HepG2 (cell line): Measurements from ENCODE around the gene SERTAD2. TPM values are rescaled to one million over a fixed set of nuclear protein-coding genes. Genes with fewer than 3 reads are reported as not detected.

ENCODE experiments used
- ATAC-seq: fragments of 200-7000 bp; cut with Tn5 transposase; 3 replicates; pipeline ENCODE4 v1.9.1; 2020; ENCODE audit warnings: mild to moderate bottlenecking, moderate library complexity
- BruUV-seq: library from RNA; stranded (reverse); fragments of 400-500 nt; replicated peaks from 2 replicates; lab custom pipeline; 2021; lab: Mats Ljungman, UMichigan
- CTCF ChIA-PET: fragments of 300-600 bp; formaldehyde crosslinking; extraction: SDS; loops from one replicate; lab custom pipeline; 2021; ENCODE audit warnings: low total read pairs, inconsistent platforms, low intra/inter-chr PET ratio; lab: Yijun Ruan, JAX
- POLR2A ChIA-PET: fragments of 350-600 bp; sonication (Branson Sonifier 250); formaldehyde crosslinking; loops from one replicate; lab custom pipeline; 2020; ENCODE audit warnings: antibody characterized with exemption, inconsistent platforms; lab: Yijun Ruan, JAX
- DNase-seq: peaks from one replicate; pipeline ENCODE4 v3.0.0-alpha.2; 2015; ENCODE audit warnings: low spot score
- FAIRE-seq: peaks from 3 replicates; lab custom pipeline; 2011; peaks lifted over from hg19 to GRCh38; lab: Jason Lieb, UNC
- H2AFZ ChIP-seq: one replicate; pipeline ENCODE4 v1.6.1; 2011; ENCODE audit warnings: low read length, inconsistent platforms
- H3K27ac ChIP-seq: fragments of 300-600 bp; 3 replicates; pipeline ENCODE4 v1.8.0; 2011; ENCODE audit warnings: mixed run types, mild to moderate bottlenecking, mixed read lengths, low read length, inconsistent platforms; ENCODE audit not compliant: insufficient read depth; ENCODE audit errors: extremely low read length
- H3K27me3 ChIP-seq, 2 experiments: fragments of 200-600 bp in 1 of 2; 2 replicates in 1 of 2; 3 replicates in 1 of 2; pipeline versions ENCODE4 v1.6.0 to v1.8.0; 2011; ENCODE audit warnings: low read length in 2 of 2, mild to moderate bottlenecking in 2 of 2, moderate library complexity in 2 of 2, inconsistent platforms in 1 of 2; ENCODE audit not compliant: insufficient read depth in 2 of 2, control insufficient read depth in 1 of 2
- H3K36me3 ChIP-seq, 2 experiments: fragments of 200-600 bp in 1 of 2; replicated peaks in 1 of 2; 2 replicates in 1 of 2; 3 replicates in 1 of 2; pipeline versions ENCODE4 v1.5.1 to v1.8.0; 2011; ENCODE audit warnings: low read length in 2 of 2, inconsistent platforms in 1 of 2; ENCODE audit not compliant: insufficient read depth in 2 of 2, control insufficient read depth in 1 of 2
- H3K4me1 ChIP-seq: 2 replicates; pipeline ENCODE4 v1.5.1; 2012; ENCODE audit warnings: low read length, inconsistent platforms; ENCODE audit not compliant: insufficient read depth
- H3K4me2 ChIP-seq: 2 replicates; pipeline ENCODE4 v1.6.0; 2011; ENCODE audit warnings: low read depth, low read length, inconsistent platforms
- H3K4me3 ChIP-seq, 3 experiments: fragments of 200-600 bp in 1 of 3; sonication (generic), shearing (Covaris generic) in 1 of 3; replicated peaks in 1 of 3; 2 replicates each; pipeline ENCODE4 v1.5.1; 2011 to 2016; ENCODE audit warnings: low read length in 3 of 3, inconsistent platforms in 2 of 3, low read depth in 2 of 3, mild to moderate bottlenecking in 2 of 3, control low read depth in 1 of 3, mixed read lengths in 1 of 3; ENCODE audit not compliant: insufficient read depth in 1 of 3
- H3K79me2 ChIP-seq: one replicate; pipeline ENCODE4 v1.6.1; 2011; ENCODE audit warnings: low read length, inconsistent platforms; ENCODE audit not compliant: insufficient read depth
- H3K9ac ChIP-seq: 2 replicates; pipeline ENCODE4 v1.6.0; 2011; ENCODE audit warnings: mild to moderate bottlenecking, low read depth, low read length, inconsistent platforms; ENCODE audit not compliant: insufficient read depth
- H3K9me3 ChIP-seq: 2 replicates; pipeline ENCODE4 v1.5.1; 2012; ENCODE audit warnings: mild to moderate bottlenecking, low read length
- H4K20me1 ChIP-seq: 2 replicates; pipeline ENCODE4 v1.6.0; 2011; ENCODE audit warnings: inconsistent platforms, mild to moderate bottlenecking, low read length, moderate library complexity; ENCODE audit not compliant: insufficient read depth
- AFF4 ChIP-seq: sonication (generic); formaldehyde crosslinking; IDR thresholded peaks from 2 replicates; pipeline ENCODE4 v1.4.0; 2020; ENCODE audit warnings: missing genetic modification reagents
- E2F5 ChIP-seq: sonication (generic); formaldehyde crosslinking; conservative IDR thresholded peaks from 2 replicates; pipeline ENCODE4 v1.4.0; 2020; ENCODE audit warnings: missing genetic modification reagents
- GMEB2 ChIP-seq: IDR thresholded peaks from 2 replicates; pipeline ENCODE4 v1.6.1; 2016; ENCODE audit warnings: missing biosample characterization, missing genetic modification reagents, low read depth
- NCOR1 ChIP-seq: fragments of 200-600 bp; sonication (generic); IDR thresholded peaks from 2 replicates; pipeline ENCODE4 v1.7.0; 2017; ENCODE audit warnings: antibody characterized with exemption, low read length, borderline replicate concordance
- RAD51 ChIP-seq: fragments of 450-650 bp; IDR thresholded peaks from 2 replicates; pipeline ENCODE4 v1.6.1; 2016; ENCODE audit warnings: borderline replicate concordance
- TEAD2 ChIP-seq: sonication (generic); formaldehyde crosslinking; IDR thresholded peaks from 2 replicates; pipeline ENCODE4 v1.9.0; 2021; ENCODE audit warnings: missing genetic modification reagents
- ZNF224 ChIP-seq: sonication (generic); formaldehyde crosslinking; IDR thresholded peaks from 2 replicates; pipeline ENCODE4 v1.5.0; 2020; ENCODE audit warnings: mild to moderate bottlenecking, missing genetic modification reagents
- ZNF280D ChIP-seq: sonication (generic); formaldehyde crosslinking; IDR thresholded peaks from 2 replicates; pipeline ENCODE4 v1.5.1; 2020; ENCODE audit warnings: mild to moderate bottlenecking, missing genetic modification reagents
- ZNF468 ChIP-seq: sonication (generic); formaldehyde crosslinking; IDR thresholded peaks from 2 replicates; pipeline ENCODE4 v1.8.0; 2022; ENCODE audit warnings: mild to moderate bottlenecking, moderate library complexity, missing genetic modification reagents
- ZNF567 ChIP-seq: sonication (generic); formaldehyde crosslinking; IDR thresholded peaks from 2 replicates; pipeline ENCODE4 v1.8.1; 2023; ENCODE audit warnings: mild to moderate bottlenecking, missing genetic modification reagents, borderline replicate concordance
- ZNF772 ChIP-seq: sonication (generic); formaldehyde crosslinking; IDR thresholded peaks from 2 replicates; pipeline ENCODE4 v1.5.0; 2020; ENCODE audit warnings: mild to moderate bottlenecking, missing genetic modification reagents
- ZNF800 ChIP-seq: sonication (generic); formaldehyde crosslinking; IDR thresholded peaks from 2 replicates; pipeline ENCODE4 v1.4.0; 2020; ENCODE audit warnings: missing genetic modification reagents
- WGBS: methylation state at CpG from one replicate; pipeline ENCODE4 v1.1.6; 2017; ENCODE audit warnings: low lambda C conversion rate; 5-methylcytosine and 5-hydroxymethylcytosine counted together
- in situ Hi-C: cut with HindIII; loops from 2 replicates; pipeline ENCODE4 v1.10.0; 2017; ENCODE audit warnings: low pct_unique_long_range_greater_than_20kb; ENCODE audit not compliant: extremely low pct_ligation_motif_present
- intact Hi-C: fragments of 100-400 bp; cut with micrococcal nuclease; formaldehyde crosslinking; loops from one replicate; pipeline ENCODE4 v1.10.0; 2022; ENCODE audit not compliant: unreplicated experiment
- polyA plus RNA-seq, 8 experiments: library from polyadenylated mRNA; depleted of rRNA in 3 of 8; stranded (reverse) in 7 of 8; unstranded in 1 of 8; fragments of >200 nt; fragmentation: Illumina TruSeq in 4 of 8; extraction: Trizol in 4 of 8; gene quantifications; 2 replicates each; pipeline versions ENCODE4 v1.2.1 to v1.2.3, GENCODE V29; 2011 to 2016; ENCODE audit warnings: low read depth in 4 of 8, missing spikeins in 1 of 8, mixed read lengths in 1 of 8; ENCODE audit not compliant: insufficient read depth in 1 of 8
- total RNA-seq, 5 experiments: library from RNA; depleted of rRNA; stranded (reverse); fragments of >200 nt; fragmentation: Illumina TruSeq; extraction: Trizol; gene quantifications; 2 replicates each; pipeline ENCODE4 v1.2.3, GENCODE V29; 2016; ENCODE audit warnings: low read depth in 1 of 5

SERTAD2 gene
- total and polyA plus RNA-seq, 2 of the 13 experiments (the other 11 are each of a cell fraction or from before 2014, with no cell fraction given) = 6.7 to 22.6 TPM

GRCh38 chr2:64631771-64632170, 21.9 kb downstream of the SERTAD2 start:
- ATAC-seq (no peak), DNase-seq (no peak), FAIRE-seq (no peak)
- Histone ChIP-seq H4K20me1 (peaks cover 58% of the 10 kb centered on the region), H3K27ac (no peak overlapping the region), H3K27me3 (no peaks in the 10 kb centered on the region), H3K9ac (no peak overlapping the region), H3K4me2 (no peak overlapping the region), H3K79me2 (peaks cover 25% of the 10 kb centered on the region), H3K4me3 (no peak overlapping the region), H3K4me1 (peaks cover 35% of the 10 kb centered on the region), H3K9me3 (no peaks in the 10 kb centered on the region), H3K36me3 (peaks cover 33 to 53% of the 10 kb centered on the region in 2 experiments), H2AFZ (no peak overlapping the region)
- in situ Hi-C loops = loop anchor here (10.0 kb wide), 1 partner anchor 297 kb away; no protein-coding TSS in a partner anchor
- ChIA-PET POLR2A (no interaction called here), CTCF (no interaction called here)
- WGBS = 97% methylated on average over 3 of the region's 3 CpGs
- no TSS peak for BruUV-seq
- intact Hi-C loops = no loop called here
- no peak for TF ChIP-seq ZNF567 (CRISPR knock-in tag)
- TF ChIP-seq ZNF280D (CRISPR knock-in tag) = no peak
- TF ChIP-seq ZNF224 (CRISPR knock-in tag) = no peak
- TF ChIP-seq RAD51 = no peak
- no peak for TF ChIP-seq ZNF800 (CRISPR knock-in tag)
- no peak for TF ChIP-seq E2F5 (CRISPR knock-in tag)
- TF ChIP-seq ZNF468 (CRISPR knock-in tag) = no peak
- no peak for TF ChIP-seq ZNF772 (CRISPR knock-in tag)
- TF ChIP-seq NCOR1 = no peak
- no peak for TF ChIP-seq AFF4 (CRISPR knock-in tag)
- TF ChIP-seq TEAD2 (CRISPR knock-in tag) = no peak
- no peak for TF ChIP-seq GMEB2 (CRISPR knock-in tag)
